Measurements from ENCODE around the gene AFF1. TPM values are rescaled to one million over a fixed set of nuclear protein-coding genes. Genes with fewer than 3 reads are reported as not detected.
A peak's percentile ranks its signal among the peaks of the same experiment; 100 is the strongest.
"Not testable (repeated sequence)": the region's sequence is repeated elsewhere in the genome, so short reads cannot be mapped to it uniquely, and the experiment has no call there.

The AFF1 gene
- total and polyA plus RNA-seq, 7 experiments from 2014 or later = 20.8 to 88.6 (median 66.8) TPM

GRCh38 chr4:87012954-87013308 is 78.1 kb downstream of the AFF1 start:
- intact Hi-C loops (cut with micrococcal nuclease) = loop anchor here in 1 of 2 donors (5.0 kb wide), 1 partner anchor 36 kb away; no protein-coding TSS in a partner anchor
- Mint-ChIP-seq H3K27ac (peak overlapping the region in 1 of 9 donors; percentile 71), H3K4me3 (peak overlapping the region in 4 of 10 donors; percentile 22 to 58 (median 36)), H3K4me1 (peaks cover 66 to 96% (median 93%) of the 10 kb centered on the region in 7 donors)
- H3K9me3 ChIP-seq (ENCODE audit: control insufficient read depth in 2 of 3, low read length in 3 of 3); DNase-seq; CTCF ChIA-PET; H3K9me3 Mint-ChIP-seq; ATAC-seq; H3K27me3 Mint-ChIP-seq; POLR2A ChIA-PET; H3K4me3 ChIP-seq (ENCODE audit: low read length); H3K27ac ChIP-seq (ENCODE audit: low read depth, low read length); H3K36me3 ChIP-seq (ENCODE audit: control insufficient read depth in 2 of 3, insufficient read depth in 3 of 3, low read length in 3 of 3); H3K27me3 ChIP-seq (ENCODE audit: control insufficient read depth in 2 of 2, insufficient read depth in 2 of 2, low read length in 2 of 2); H3K36me3 Mint-ChIP-seq: not testable (repeated sequence)
- peaks cover 21 to 40% of the 10 kb centered on the region in 2 donors for H3K4me1 ChIP-seq (ENCODE audit: control insufficient read depth in 2 of 2, insufficient read depth in 2 of 2, low read length in 2 of 2)

DNA sequence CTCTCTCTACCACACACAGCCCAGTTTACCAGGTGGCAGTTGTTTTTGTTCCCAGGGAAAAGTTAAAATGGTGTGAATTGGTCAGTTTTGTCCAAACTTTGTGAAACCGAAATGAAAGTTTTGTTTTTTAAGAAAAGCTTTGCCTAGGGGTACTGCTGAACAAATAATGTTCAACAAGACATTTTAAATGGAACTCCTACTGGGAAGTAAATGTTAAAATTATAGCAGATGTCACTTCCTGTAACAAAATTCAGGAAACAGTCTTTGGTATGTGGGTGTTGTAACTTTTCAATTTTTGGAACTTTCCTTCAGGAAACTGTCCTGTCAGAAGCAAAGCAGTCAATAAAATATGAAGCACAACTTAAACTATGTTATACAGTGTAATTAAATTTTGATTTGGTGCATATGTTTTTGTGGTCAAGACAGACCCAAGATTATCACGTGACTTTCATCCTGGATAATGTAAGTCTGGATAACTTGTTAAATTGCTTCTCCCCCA is 79.5 kb downstream of the AFF1 start:
- H3K4me1 ChIP-seq (ENCODE audit: control insufficient read depth in 2 of 2, insufficient read depth in 2 of 2, low read length in 2 of 2) = peaks cover 16 to 41% of the 10 kb centered on the region in 2 donors
- DNase-seq (no peak), ATAC-seq (no peak)
- no peaks in the 10 kb centered on the region for H3K9me3 ChIP-seq (ENCODE audit: control insufficient read depth in 2 of 3, low read length in 3 of 3)
- peak overlapping the region in 9 of 10 donors; percentile 23 to 54 (median 41) for H3K4me3 Mint-ChIP-seq
- H3K4me3 ChIP-seq (ENCODE audit: low read length) = no peak overlapping the region
- no peaks in the 10 kb centered on the region for H3K36me3 Mint-ChIP-seq
- ChIA-PET CTCF (no interaction called here), POLR2A (interaction anchor here (0.9 kb wide), 1 partner anchor 8 kb away, joined by 4 read pairs; no protein-coding TSS in a partner anchor)
- no peaks in the 10 kb centered on the region for H3K27me3 ChIP-seq (ENCODE audit: control insufficient read depth in 2 of 2, insufficient read depth in 2 of 2, low read length in 2 of 2)
- no peaks in the 10 kb centered on the region for H3K27me3 Mint-ChIP-seq
- peaks cover 0 to 4% (median 0%) of the 10 kb centered on the region in 11 donors for H3K9me3 Mint-ChIP-seq
- H3K36me3 ChIP-seq (ENCODE audit: control insufficient read depth in 2 of 3, insufficient read depth in 3 of 3, low read length in 3 of 3) = no peaks in the 10 kb centered on the region
- H3K4me1 Mint-ChIP-seq = peaks cover 66 to 96% (median 93%) of the 10 kb centered on the region in 7 donors
- H3K27ac Mint-ChIP-seq = peak overlapping the region in 1 of 9 donors; percentile 53
- no peak overlapping the region for H3K27ac ChIP-seq (ENCODE audit: low read depth, low read length)
- intact Hi-C loops (cut with micrococcal nuclease) = loop anchor here in 1 of 2 donors (5.0 kb wide), 1 partner anchor 37 kb away; no protein-coding TSS in a partner anchor

DNA sequence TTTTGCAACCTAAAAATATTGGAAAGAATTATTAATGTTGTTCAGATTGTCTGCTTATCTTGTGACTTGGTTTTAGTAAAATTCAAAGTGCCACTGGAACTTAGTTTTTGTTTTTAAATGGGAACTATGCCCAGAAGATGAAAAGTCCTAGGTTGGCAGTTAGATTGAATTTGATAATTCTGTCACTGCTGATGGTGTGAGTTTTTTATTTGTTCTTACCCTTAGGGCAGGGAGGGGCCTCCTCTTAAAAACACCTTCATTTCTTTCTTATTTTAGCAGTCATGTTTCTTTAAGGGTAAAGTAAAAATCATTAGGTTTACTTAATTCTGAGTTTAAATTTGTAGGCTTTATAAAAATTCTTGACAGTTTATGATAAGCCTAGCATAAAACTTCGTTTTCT is 80.6 kb downstream of the AFF1 start:
- Mint-ChIP-seq H3K4me3 (peak overlapping the region in 1 of 10 donors; percentile 54), H3K27me3 (no peaks in the 10 kb centered on the region), H3K4me1 (peaks cover 67 to 96% (median 93%) of the 10 kb centered on the region in 7 donors), H3K27ac (peak overlapping the region in 2 of 9 donors; percentile 21 to 62), H3K9me3 (peaks cover 0 to 4% (median 0%) of the 10 kb centered on the region in 11 donors), H3K36me3 (no peaks in the 10 kb centered on the region)
- Histone ChIP-seq H3K4me1 (ENCODE audit: control insufficient read depth in 2 of 2, insufficient read depth in 2 of 2, low read length in 2 of 2) (peaks cover 12 to 45% of the 10 kb centered on the region in 2 donors), H3K36me3 (ENCODE audit: control insufficient read depth in 2 of 3, insufficient read depth in 3 of 3, low read length in 3 of 3) (no peaks in the 10 kb centered on the region), H3K27ac (ENCODE audit: low read depth, low read length) (no peak overlapping the region), H3K4me3 (ENCODE audit: low read length) (no peak overlapping the region), H3K9me3 (ENCODE audit: control insufficient read depth in 2 of 3, low read length in 3 of 3) (no peaks in the 10 kb centered on the region), H3K27me3 (ENCODE audit: control insufficient read depth in 2 of 2, insufficient read depth in 2 of 2, low read length in 2 of 2) (no peaks in the 10 kb centered on the region)
- POLR2A ChIA-PET = interaction anchor here (0.9 kb wide), 1 partner anchor 9 kb away, joined by 4 read pairs; no protein-coding TSS in a partner anchor
- CTCF ChIA-PET = no interaction called here
- no peak for ATAC-seq
- intact Hi-C loops (cut with micrococcal nuclease) = no loop called here
- DNase-seq = no peak

DNA sequence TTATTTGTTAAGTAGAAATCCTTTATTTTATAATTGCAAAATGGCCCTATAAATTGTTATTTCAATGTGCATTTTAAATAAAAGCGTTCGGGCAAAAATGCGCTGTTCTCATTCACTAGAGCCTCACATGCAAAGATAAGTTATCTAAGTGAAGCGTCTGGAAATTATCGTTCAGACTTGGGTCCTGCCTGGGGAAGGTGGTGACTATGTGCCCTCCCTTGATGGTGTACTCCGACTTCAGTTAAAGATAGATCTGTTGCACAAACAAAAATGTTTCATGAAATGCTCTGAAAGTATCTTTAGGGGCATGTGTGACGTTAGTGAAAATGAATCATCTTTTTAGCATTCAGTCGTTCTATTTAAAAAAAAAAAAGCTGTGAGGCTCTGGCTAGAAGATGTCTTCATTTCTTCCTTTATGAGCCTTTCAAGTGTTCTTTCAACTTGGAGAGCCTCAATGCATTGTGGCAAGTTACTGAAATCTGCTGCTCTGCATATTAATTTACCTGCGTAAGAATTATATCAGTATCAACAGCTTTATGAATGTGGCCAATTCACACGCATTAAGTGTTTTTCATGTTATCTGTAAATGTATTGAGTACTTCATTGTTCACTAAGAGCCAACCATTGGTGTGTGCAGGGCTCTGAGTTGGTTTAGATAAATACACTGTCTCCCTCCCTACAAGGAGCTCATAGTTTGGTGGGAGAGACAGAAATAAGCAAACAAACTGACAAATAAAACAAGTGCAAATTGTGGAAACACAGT is 83.0 kb downstream of the AFF1 start:
- H3K27me3 Mint-ChIP-seq = no peaks in the 10 kb centered on the region
- peak overlapping the region in 8 of 10 donors; percentile 6 to 63 (median 29) for H3K4me3 Mint-ChIP-seq

GRCh38 chr4:87018753-87019152 is 83.9 kb downstream of the AFF1 start:
- POLR2A ChIA-PET = interaction anchor here (1.2 kb wide), 1 partner anchor 9 kb away, joined by 3 read pairs; no protein-coding TSS in a partner anchor
- H3K4me1 Mint-ChIP-seq = peaks cover 58 to 90% (median 85%) of the 10 kb centered on the region in 7 donors
- H3K27me3 Mint-ChIP-seq = no peaks in the 10 kb centered on the region
- Histone ChIP-seq H3K4me3 (ENCODE audit: low read length) (no peak overlapping the region), H3K4me1 (ENCODE audit: control insufficient read depth in 2 of 2, insufficient read depth in 2 of 2, low read length in 2 of 2) (peaks cover 12 to 26% of the 10 kb centered on the region in 2 donors), H3K36me3 (ENCODE audit: control insufficient read depth in 2 of 3, insufficient read depth in 3 of 3, low read length in 3 of 3) (no peaks in the 10 kb centered on the region), H3K27ac (ENCODE audit: low read depth, low read length) (no peak overlapping the region), H3K9me3 (ENCODE audit: control insufficient read depth in 2 of 3, low read length in 3 of 3) (no peaks in the 10 kb centered on the region), H3K27me3 (ENCODE audit: control insufficient read depth in 2 of 2, insufficient read depth in 2 of 2, low read length in 2 of 2) (no peaks in the 10 kb centered on the region)
- H3K36me3 Mint-ChIP-seq = peaks cover 0 to 4% (median 0%) of the 10 kb centered on the region in 5 donors
- peak overlapping the region in 2 of 10 donors; percentile 35 to 63 for H3K4me3 Mint-ChIP-seq
- intact Hi-C loops (cut with micrococcal nuclease) = loop anchor here in 1 of 2 donors (1.0 kb wide), 1 partner anchor 9 kb away; no protein-coding TSS in a partner anchor
- ATAC-seq = no peak
- no peak for DNase-seq
- peak overlapping the region in 5 of 9 donors; percentile 37 to 72 (median 46) for H3K27ac Mint-ChIP-seq
- H3K9me3 Mint-ChIP-seq = peaks cover 0 to 4% (median 0%) of the 10 kb centered on the region in 11 donors
- CTCF ChIA-PET = interaction anchor here (0.8 to 1.2 kb wide), 2 partner anchors 38 to 74 kb away, joined by 3 read pairs; no protein-coding TSS in a partner anchor

More for the DNA sequence above, 83.0 kb downstream of the AFF1 start:
- H3K4me1 Mint-ChIP-seq = peaks cover 60 to 91% (median 88%) of the 10 kb centered on the region in 7 donors
- no peak overlapping the region for H3K4me3 ChIP-seq (ENCODE audit: low read length)
- ATAC-seq (peak; percentile 32), DNase-seq (peak in 4 of 9 donors; percentile 10 to 27 (median 26))
- peaks cover 0 to 4% (median 0%) of the 10 kb centered on the region in 11 donors for H3K9me3 Mint-ChIP-seq
- no peak overlapping the region for H3K27ac ChIP-seq (ENCODE audit: low read depth, low read length)
- intact Hi-C loops (cut with micrococcal nuclease) = loop anchor here (1.0 kb wide), 1 partner anchor 8 kb away; no protein-coding TSS in a partner anchor
- peaks cover 12 to 32% of the 10 kb centered on the region in 2 donors for H3K4me1 ChIP-seq (ENCODE audit: control insufficient read depth in 2 of 2, insufficient read depth in 2 of 2, low read length in 2 of 2)
- H3K27me3 ChIP-seq (ENCODE audit: control insufficient read depth in 2 of 2, insufficient read depth in 2 of 2, low read length in 2 of 2) = no peaks in the 10 kb centered on the region
- ChIA-PET CTCF (interaction anchor here (0.7 to 1.2 kb wide), 3 partner anchors 8 to 75 kb away, joined by 3 to 6 read pairs (median 3); no protein-coding TSS in a partner anchor), POLR2A (interaction anchor here (0.6 to 1.2 kb wide), 2 partner anchors 8 to 204 kb away, joined by 3 read pairs; no protein-coding TSS in a partner anchor)
- H3K36me3 Mint-ChIP-seq = peaks cover 0 to 4% (median 0%) of the 10 kb centered on the region in 5 donors
- no peaks in the 10 kb centered on the region for H3K36me3 ChIP-seq (ENCODE audit: control insufficient read depth in 2 of 3, insufficient read depth in 3 of 3, low read length in 3 of 3)
- peak overlapping the region; percentile 1 to 83 (median 65) for H3K27ac Mint-ChIP-seq
- H3K9me3 ChIP-seq (ENCODE audit: control insufficient read depth in 2 of 3, low read length in 3 of 3) = no peaks in the 10 kb centered on the region

- H3K4me1 Mint-ChIP-seq = peaks cover 55 to 90% (median 85%) of the 10 kb centered on the region in 7 donors
Observed at GRCh38 chr4:87019246-87019791, 84.5 kb downstream of the AFF1 start.

More at GRCh38 chr4:87019246-87019791, 84.5 kb downstream of the AFF1 start:
- no peaks in the 10 kb centered on the region for H3K27me3 Mint-ChIP-seq
- Histone ChIP-seq H3K4me1 (ENCODE audit: control insufficient read depth in 2 of 2, insufficient read depth in 2 of 2, low read length in 2 of 2) (peaks cover 9 to 21% of the 10 kb centered on the region in 2 donors), H3K36me3 (ENCODE audit: control insufficient read depth in 2 of 3, insufficient read depth in 3 of 3, low read length in 3 of 3) (no peaks in the 10 kb centered on the region), H3K9me3 (ENCODE audit: control insufficient read depth in 2 of 3, low read length in 3 of 3) (no peaks in the 10 kb centered on the region), H3K27ac (ENCODE audit: low read depth, low read length) (no peak overlapping the region), H3K27me3 (ENCODE audit: control insufficient read depth in 2 of 2, insufficient read depth in 2 of 2, low read length in 2 of 2) (no peaks in the 10 kb centered on the region), H3K4me3 (ENCODE audit: low read length) (no peak overlapping the region)
- H3K4me3 Mint-ChIP-seq = peak overlapping the region in 9 of 10 donors; percentile 33 to 70 (median 47)
- DNase-seq (no peak), ATAC-seq (no peak)
- peaks cover 0 to 8% (median 0%) of the 10 kb centered on the region in 5 donors for H3K36me3 Mint-ChIP-seq
- intact Hi-C loops (cut with micrococcal nuclease) = no loop called here
- peak overlapping the region in 7 of 9 donors; percentile 18 to 74 (median 65) for H3K27ac Mint-ChIP-seq
- ChIA-PET POLR2A (no interaction called here), CTCF (interaction anchor here (0.8 kb wide), 1 partner anchor 38 kb away, joined by 3 read pairs; no protein-coding TSS in a partner anchor)
- peaks cover 0 to 4% (median 0%) of the 10 kb centered on the region in 11 donors for H3K9me3 Mint-ChIP-seq

Data from naive thymus-derived CD4-positive, alpha-beta T cell (primary cell).